GM23338 (cell line): ENCODE results near the gene ADD3.

Experiments
- CREB1 ChIP-seq: fragments of 250-450 bp; sonication (Bioruptor Pico); IDR thresholded peaks from 2 replicates; pipeline ENCODE4 v1.5.0; 2020; ENCODE audit warnings: low read depth, mild to moderate bottlenecking, moderate library complexity
- CTCF ChIP-seq, 2 experiments: fragments of 200-600 bp in 1 of 2; sonication (generic) in 1 of 2; conservative IDR thresholded peaks; 2 replicates each; pipeline versions ENCODE4 v1.5.1 to v1.6.1; 2016 to 2017; ENCODE audit warnings: antibody characterized with exemption in 2 of 2, low read depth in 2 of 2, mild to moderate bottlenecking in 2 of 2, moderate library complexity in 1 of 2
- EZH2 ChIP-seq: fragments of 200-600 bp; sonication (generic); IDR thresholded peaks from one replicate; pipeline ENCODE4 v1.8.0; 2017; ENCODE audit warnings: antibody characterized with exemption, mild to moderate bottlenecking, low read depth; ENCODE audit not compliant: unreplicated experiment
- EZH2phosphoT487 ChIP-seq: fragments of 200-600 bp; sonication (generic); IDR thresholded peaks from one replicate; pipeline ENCODE4 v1.8.1; 2018; ENCODE audit warnings: antibody characterized with exemption; ENCODE audit not compliant: unreplicated experiment
- JUNB ChIP-seq: IDR thresholded peaks from one replicate; pipeline ENCODE4 v1.6.1; 2016; ENCODE audit warnings: antibody characterized with exemption; ENCODE audit not compliant: unreplicated experiment
- NANOG ChIP-seq: IDR thresholded peaks from 2 replicates; pipeline ENCODE4 v1.6.1; 2016; ENCODE audit warnings: antibody characterized with exemption, borderline replicate concordance
- POLR2AphosphoS5 ChIP-seq: IDR thresholded peaks from 2 replicates; pipeline ENCODE4 v1.6.1; 2016; ENCODE audit warnings: antibody characterized with exemption, low read depth
- STAT1 ChIP-seq: IDR thresholded peaks from one replicate; pipeline ENCODE4 v1.6.1; 2016; ENCODE audit warnings: antibody characterized with exemption; ENCODE audit not compliant: unreplicated experiment
- ZNF114 ChIP-seq: fragments of 250-450 bp; sonication (Bioruptor Pico); IDR thresholded peaks from 2 replicates; pipeline ENCODE4 v1.5.0; 2020; ENCODE audit warnings: mild to moderate bottlenecking, moderate library complexity
- TF ChIP-seq, protein P1 (sequence below): IDR thresholded peaks from one replicate; pipeline ENCODE4 v1.6.1; 2018; ENCODE audit warnings: antibody characterized with exemption; ENCODE audit not compliant: unreplicated experiment
- TF ChIP-seq, protein P2 (sequence below): IDR thresholded peaks from 2 replicates; pipeline ENCODE4 v1.6.1; 2016; ENCODE audit warnings: antibody characterized with exemption

DNA sequence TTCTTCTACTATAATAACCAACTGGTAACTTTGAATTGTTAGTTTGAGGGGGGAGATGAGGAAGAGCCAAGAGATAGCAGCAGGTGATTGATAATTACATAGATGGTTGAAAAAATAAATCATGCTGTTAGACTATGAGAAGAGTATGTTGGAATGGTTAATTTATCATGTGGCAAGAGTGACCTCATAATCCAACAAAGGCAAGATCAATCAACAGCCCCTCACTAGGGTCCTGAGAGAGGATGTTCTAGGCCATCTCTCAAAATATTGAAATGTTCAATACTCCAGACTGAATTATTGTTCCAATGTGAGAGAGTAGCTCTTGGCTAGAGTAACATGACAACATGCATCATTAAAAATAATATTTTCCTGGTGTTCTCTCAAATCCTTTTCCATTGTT is 67.9 kb downstream of the ADD3 start:
- TF ChIP-seq EZH2 (no peak), CTCF (conservative IDR thresholded peaks at IDR 0.05; ENCODE audit: low read depth in 2 of 2) (no peak), POLR2AphosphoS5 (no peak), ZNF114 (no peak), EZH2phosphoT487 (no peak), JUNB (no peak), STAT1 (no peak), NANOG (no peak), CREB1 (CRISPR knock-in tag) (no peak)
- TF ChIP-seq, protein P1, sequence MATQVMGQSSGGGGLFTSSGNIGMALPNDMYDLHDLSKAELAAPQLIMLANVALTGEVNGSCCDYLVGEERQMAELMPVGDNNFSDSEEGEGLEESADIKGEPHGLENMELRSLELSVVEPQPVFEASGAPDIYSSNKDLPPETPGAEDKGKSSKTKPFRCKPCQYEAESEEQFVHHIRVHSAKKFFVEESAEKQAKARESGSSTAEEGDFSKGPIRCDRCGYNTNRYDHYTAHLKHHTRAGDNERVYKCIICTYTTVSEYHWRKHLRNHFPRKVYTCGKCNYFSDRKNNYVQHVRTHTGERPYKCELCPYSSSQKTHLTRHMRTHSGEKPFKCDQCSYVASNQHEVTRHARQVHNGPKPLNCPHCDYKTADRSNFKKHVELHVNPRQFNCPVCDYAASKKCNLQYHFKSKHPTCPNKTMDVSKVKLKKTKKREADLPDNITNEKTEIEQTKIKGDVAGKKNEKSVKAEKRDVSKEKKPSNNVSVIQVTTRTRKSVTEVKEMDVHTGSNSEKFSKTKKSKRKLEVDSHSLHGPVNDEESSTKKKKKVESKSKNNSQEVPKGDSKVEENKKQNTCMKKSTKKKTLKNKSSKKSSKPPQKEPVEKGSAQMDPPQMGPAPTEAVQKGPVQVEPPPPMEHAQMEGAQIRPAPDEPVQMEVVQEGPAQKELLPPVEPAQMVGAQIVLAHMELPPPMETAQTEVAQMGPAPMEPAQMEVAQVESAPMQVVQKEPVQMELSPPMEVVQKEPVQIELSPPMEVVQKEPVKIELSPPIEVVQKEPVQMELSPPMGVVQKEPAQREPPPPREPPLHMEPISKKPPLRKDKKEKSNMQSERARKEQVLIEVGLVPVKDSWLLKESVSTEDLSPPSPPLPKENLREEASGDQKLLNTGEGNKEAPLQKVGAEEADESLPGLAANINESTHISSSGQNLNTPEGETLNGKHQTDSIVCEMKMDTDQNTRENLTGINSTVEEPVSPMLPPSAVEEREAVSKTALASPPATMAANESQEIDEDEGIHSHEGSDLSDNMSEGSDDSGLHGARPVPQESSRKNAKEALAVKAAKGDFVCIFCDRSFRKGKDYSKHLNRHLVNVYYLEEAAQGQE, result no peak
- TF ChIP-seq, protein P2, sequence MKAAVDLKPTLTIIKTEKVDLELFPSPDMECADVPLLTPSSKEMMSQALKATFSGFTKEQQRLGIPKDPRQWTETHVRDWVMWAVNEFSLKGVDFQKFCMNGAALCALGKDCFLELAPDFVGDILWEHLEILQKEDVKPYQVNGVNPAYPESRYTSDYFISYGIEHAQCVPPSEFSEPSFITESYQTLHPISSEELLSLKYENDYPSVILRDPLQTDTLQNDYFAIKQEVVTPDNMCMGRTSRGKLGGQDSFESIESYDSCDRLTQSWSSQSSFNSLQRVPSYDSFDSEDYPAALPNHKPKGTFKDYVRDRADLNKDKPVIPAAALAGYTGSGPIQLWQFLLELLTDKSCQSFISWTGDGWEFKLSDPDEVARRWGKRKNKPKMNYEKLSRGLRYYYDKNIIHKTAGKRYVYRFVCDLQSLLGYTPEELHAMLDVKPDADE, result no peak
